ENCODE results near the gene SLC25A21. TPM values are rescaled to one million over a fixed set of nuclear protein-coding genes. Genes with fewer than 3 reads are reported as not detected.

SLC25A21 gene
- total RNA-seq, 2 experiments from 2014 or later = not detected

GRCh38 chr14:36747411-36748184 lies 424.8 kb downstream of the SLC25A21 start:
- Mint-ChIP-seq H3K27me3 (no peaks in the 10 kb centered on the region), H3K27ac (no peak overlapping the region), H3K4me1 (no peaks in the 10 kb centered on the region), H3K9me3 (peaks cover 5% of the 10 kb centered on the region), H3K4me3 (no peak overlapping the region), H3K36me3 (ENCODE audit: low read depth) (no peaks in the 10 kb centered on the region)
- CTCF ChIA-PET = no interaction called here
- no peak for DNase-seq
- POLR2A ChIA-PET = no interaction called here

GRCh38 chr14:36746872-36747271 lies 425.5 kb downstream of the SLC25A21 start:
- Mint-ChIP-seq H3K27me3 (no peaks in the 10 kb centered on the region), H3K27ac (no peak overlapping the region), H3K9me3 (peaks cover 3% of the 10 kb centered on the region), H3K36me3 (ENCODE audit: low read depth) (no peaks in the 10 kb centered on the region), H3K4me3 (no peak overlapping the region), H3K4me1 (no peaks in the 10 kb centered on the region)
- ChIA-PET CTCF (no interaction called here), POLR2A (no interaction called here)
- no peak for DNase-seq

GRCh38 chr14:36741858-36742257 lies 430.5 kb downstream of the SLC25A21 start:
- DNase-seq = no peak
- ChIA-PET POLR2A (no interaction called here), CTCF (no interaction called here)
- Mint-ChIP-seq H3K27ac (no peak overlapping the region), H3K4me1 (no peaks in the 10 kb centered on the region), H3K9me3 (peaks cover 2% of the 10 kb centered on the region), H3K36me3 (ENCODE audit: low read depth) (no peaks in the 10 kb centered on the region), H3K4me3 (no peak overlapping the region), H3K27me3 (no peaks in the 10 kb centered on the region)

GRCh38 chr14:36738269-36738668 lies 434.1 kb downstream of the SLC25A21 start:
- H3K4me3 Mint-ChIP-seq = no peak overlapping the region
- CTCF ChIA-PET = no interaction called here
- no peak overlapping the region for H3K27ac Mint-ChIP-seq
- H3K9me3 Mint-ChIP-seq = no peaks in the 10 kb centered on the region
- no peaks in the 10 kb centered on the region for H3K36me3 Mint-ChIP-seq (ENCODE audit: low read depth)
- H3K27me3 Mint-ChIP-seq = no peaks in the 10 kb centered on the region
- POLR2A ChIA-PET = interaction anchor here (0.6 kb wide), 1 partner anchor 393 kb away, joined by 3 read pairs; no protein-coding TSS in a partner anchor
- H3K4me1 Mint-ChIP-seq = no peaks in the 10 kb centered on the region
- no peak for DNase-seq

GRCh38 chr14:36726128-36726527 lies 446.3 kb downstream of the SLC25A21 start:
- Mint-ChIP-seq H3K36me3 (ENCODE audit: low read depth) (no peaks in the 10 kb centered on the region), H3K27me3 (no peaks in the 10 kb centered on the region), H3K4me1 (no peaks in the 10 kb centered on the region), H3K9me3 (peaks cover 2% of the 10 kb centered on the region), H3K4me3 (no peak overlapping the region), H3K27ac (no peak overlapping the region)
- ChIA-PET POLR2A (no interaction called here), CTCF (no interaction called here)
- DNase-seq = no peak

GRCh38 chr14:36724162-36724561 lies 448.2 kb downstream of the SLC25A21 start:
- Mint-ChIP-seq H3K4me3 (no peak overlapping the region), H3K27ac (no peak overlapping the region), H3K27me3 (no peaks in the 10 kb centered on the region), H3K36me3 (ENCODE audit: low read depth) (no peaks in the 10 kb centered on the region), H3K4me1 (no peaks in the 10 kb centered on the region), H3K9me3 (no peaks in the 10 kb centered on the region)
- CTCF ChIA-PET = no interaction called here
- POLR2A ChIA-PET = no interaction called here
- DNase-seq = no peak

GRCh38 chr14:36723530-36723929 lies 448.9 kb downstream of the SLC25A21 start:
- POLR2A ChIA-PET = no interaction called here
- Mint-ChIP-seq H3K4me3 (no peak overlapping the region), H3K9me3 (no peaks in the 10 kb centered on the region), H3K36me3 (ENCODE audit: low read depth) (no peaks in the 10 kb centered on the region), H3K27me3 (no peaks in the 10 kb centered on the region), H3K27ac (no peak overlapping the region), H3K4me1 (no peaks in the 10 kb centered on the region)
- DNase-seq = no peak
- CTCF ChIA-PET = no interaction called here

- Mint-ChIP-seq H3K4me1 (no peaks in the 10 kb centered on the region), H3K4me3 (no peak overlapping the region), H3K27me3 (no peaks in the 10 kb centered on the region), H3K36me3 (ENCODE audit: low read depth) (no peaks in the 10 kb centered on the region), H3K27ac (no peak overlapping the region), H3K9me3 (no peaks in the 10 kb centered on the region)
- DNase-seq = no peak
- POLR2A ChIA-PET = no interaction called here
- CTCF ChIA-PET = no interaction called here
Observed at GRCh38 chr14:36721877-36722276, 450.5 kb downstream of the SLC25A21 start.

GRCh38 chr14:36720657-36721056 lies 451.7 kb downstream of the SLC25A21 start:
- Mint-ChIP-seq H3K4me3 (no peak overlapping the region), H3K4me1 (no peaks in the 10 kb centered on the region), H3K36me3 (ENCODE audit: low read depth) (no peaks in the 10 kb centered on the region), H3K27me3 (no peaks in the 10 kb centered on the region), H3K27ac (no peak overlapping the region), H3K9me3 (no peaks in the 10 kb centered on the region)
- ChIA-PET CTCF (no interaction called here), POLR2A (no interaction called here)
- no peak for DNase-seq

- Mint-ChIP-seq H3K27me3 (no peaks in the 10 kb centered on the region), H3K36me3 (ENCODE audit: low read depth) (no peaks in the 10 kb centered on the region), H3K4me3 (no peak overlapping the region), H3K27ac (no peak overlapping the region), H3K4me1 (no peaks in the 10 kb centered on the region), H3K9me3 (no peaks in the 10 kb centered on the region)
- DNase-seq = no peak
- CTCF ChIA-PET = no interaction called here
- POLR2A ChIA-PET = no interaction called here
Observed at GRCh38 chr14:36719823-36720222, 452.6 kb downstream of the SLC25A21 start.

GRCh38 chr14:36718216-36718615 lies 454.2 kb downstream of the SLC25A21 start:
- no peak for DNase-seq
- H3K4me3 Mint-ChIP-seq = no peak overlapping the region
- no peaks in the 10 kb centered on the region for H3K36me3 Mint-ChIP-seq (ENCODE audit: low read depth)
- no peaks in the 10 kb centered on the region for H3K27me3 Mint-ChIP-seq
- H3K9me3 Mint-ChIP-seq = no peaks in the 10 kb centered on the region
- no peaks in the 10 kb centered on the region for H3K4me1 Mint-ChIP-seq
- ChIA-PET POLR2A (no interaction called here), CTCF (no interaction called here)
- H3K27ac Mint-ChIP-seq = no peak overlapping the region

- ChIA-PET CTCF (no interaction called here), POLR2A (no interaction called here)
- no peak overlapping the region for H3K27ac Mint-ChIP-seq
- no peak overlapping the region for H3K4me3 Mint-ChIP-seq
- no peak for DNase-seq
- H3K4me1 Mint-ChIP-seq = no peaks in the 10 kb centered on the region
- no peaks in the 10 kb centered on the region for H3K36me3 Mint-ChIP-seq (ENCODE audit: low read depth)
- no peaks in the 10 kb centered on the region for H3K27me3 Mint-ChIP-seq
- H3K9me3 Mint-ChIP-seq = no peaks in the 10 kb centered on the region
Observed at GRCh38 chr14:36717363-36717762, 455.0 kb downstream of the SLC25A21 start.

- Mint-ChIP-seq H3K4me3 (no peak overlapping the region), H3K9me3 (no peaks in the 10 kb centered on the region), H3K27me3 (no peaks in the 10 kb centered on the region), H3K4me1 (no peaks in the 10 kb centered on the region), H3K27ac (no peak overlapping the region), H3K36me3 (ENCODE audit: low read depth) (no peaks in the 10 kb centered on the region)
- POLR2A ChIA-PET = no interaction called here
- CTCF ChIA-PET = no interaction called here
- no peak for DNase-seq
Observed at GRCh38 chr14:36716614-36717184, 455.7 kb downstream of the SLC25A21 start.

GRCh38 chr14:36713960-36714703 lies 458.3 kb downstream of the SLC25A21 start:
- Mint-ChIP-seq H3K36me3 (ENCODE audit: low read depth) (no peaks in the 10 kb centered on the region), H3K27me3 (no peaks in the 10 kb centered on the region), H3K27ac (no peak overlapping the region), H3K4me3 (no peak overlapping the region), H3K9me3 (no peaks in the 10 kb centered on the region), H3K4me1 (no peaks in the 10 kb centered on the region)
- POLR2A ChIA-PET = no interaction called here
- CTCF ChIA-PET = no interaction called here
- DNase-seq = no peak

Measured in activated CD4-positive, alpha-beta memory T cell treated with anti-CD3 and anti-CD28 coated beads, Interleukin-2, amount 10 ng/mL, durations not matched to agents 7 days and 5 days (primary cell).